ENCODE results near the gene SH3TC1.

The SH3TC1 gene

DNA sequence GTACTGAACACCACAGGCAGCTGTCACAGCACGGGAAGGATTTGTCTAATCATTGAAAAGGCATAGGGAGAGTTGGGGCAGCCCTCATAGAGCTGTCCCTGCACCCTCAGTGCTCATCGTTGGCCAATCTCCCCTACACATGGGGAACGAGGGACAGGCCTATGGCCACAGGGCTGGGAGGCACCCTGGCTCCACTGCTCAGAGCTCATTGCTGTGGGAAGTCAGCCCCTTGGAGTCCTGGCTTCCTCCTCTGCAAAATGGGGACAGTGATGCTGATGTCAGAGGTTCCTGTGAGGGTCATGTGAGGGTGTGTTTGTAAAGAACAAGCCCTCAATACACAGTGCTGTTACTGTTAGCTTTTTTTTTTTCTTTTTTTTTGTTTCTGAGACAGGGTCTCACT lies 51.1 kb downstream of the SH3TC1 start:
- Histone ChIP-seq H3K4me3 (no peak overlapping the region), H3K36me3 (no peaks in the 10 kb centered on the region), H3K27me3 (peaks cover 0 to 14% of the 10 kb centered on the region in 2 donors), H3K9me3 (no peaks in the 10 kb centered on the region), H3K4me1 (no peaks in the 10 kb centered on the region), H3K27ac (no peak overlapping the region)
- TF ChIP-seq, protein P1, sequence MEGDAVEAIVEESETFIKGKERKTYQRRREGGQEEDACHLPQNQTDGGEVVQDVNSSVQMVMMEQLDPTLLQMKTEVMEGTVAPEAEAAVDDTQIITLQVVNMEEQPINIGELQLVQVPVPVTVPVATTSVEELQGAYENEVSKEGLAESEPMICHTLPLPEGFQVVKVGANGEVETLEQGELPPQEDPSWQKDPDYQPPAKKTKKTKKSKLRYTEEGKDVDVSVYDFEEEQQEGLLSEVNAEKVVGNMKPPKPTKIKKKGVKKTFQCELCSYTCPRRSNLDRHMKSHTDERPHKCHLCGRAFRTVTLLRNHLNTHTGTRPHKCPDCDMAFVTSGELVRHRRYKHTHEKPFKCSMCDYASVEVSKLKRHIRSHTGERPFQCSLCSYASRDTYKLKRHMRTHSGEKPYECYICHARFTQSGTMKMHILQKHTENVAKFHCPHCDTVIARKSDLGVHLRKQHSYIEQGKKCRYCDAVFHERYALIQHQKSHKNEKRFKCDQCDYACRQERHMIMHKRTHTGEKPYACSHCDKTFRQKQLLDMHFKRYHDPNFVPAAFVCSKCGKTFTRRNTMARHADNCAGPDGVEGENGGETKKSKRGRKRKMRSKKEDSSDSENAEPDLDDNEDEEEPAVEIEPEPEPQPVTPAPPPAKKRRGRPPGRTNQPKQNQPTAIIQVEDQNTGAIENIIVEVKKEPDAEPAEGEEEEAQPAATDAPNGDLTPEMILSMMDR (IDR thresholded peaks at IDR 0.05), result no peak
- DNase-seq, result no peak
- intact Hi-C loops (cut with DNase I; ENCODE audit: low total_unique reads), result no loop called here

DNA sequence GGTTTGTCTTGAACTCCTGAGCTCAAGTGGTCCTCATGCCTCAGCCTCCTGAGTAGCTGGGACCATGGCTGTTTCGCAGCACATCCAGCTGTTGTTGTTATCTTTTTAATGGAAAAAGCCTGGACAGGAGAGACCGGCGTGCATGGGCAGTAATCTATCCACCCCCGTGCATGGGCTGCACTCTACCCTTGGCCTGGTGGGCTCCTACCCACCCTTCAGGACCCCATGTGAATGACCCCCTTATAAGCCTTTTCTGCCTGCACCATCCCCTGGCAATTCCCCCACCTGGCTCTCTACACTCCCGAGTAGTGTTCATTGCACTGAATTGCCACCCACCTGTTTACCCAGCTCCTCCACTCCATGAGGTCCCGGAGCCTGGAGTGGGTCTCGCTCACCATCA lies 51.5 kb downstream of the SH3TC1 start:
- Histone ChIP-seq H3K36me3 (no peaks in the 10 kb centered on the region), H3K27me3 (peaks cover 0 to 14% of the 10 kb centered on the region in 2 donors), H3K27ac (no peak overlapping the region), H3K9me3 (no peaks in the 10 kb centered on the region), H3K4me3 (no peak overlapping the region), H3K4me1 (no peaks in the 10 kb centered on the region)
- no peak for DNase-seq
- intact Hi-C loops (cut with DNase I; ENCODE audit: low total_unique reads), result no loop called here
- TF ChIP-seq, protein P1 (IDR thresholded peaks at IDR 0.05), result no peak

DNA sequence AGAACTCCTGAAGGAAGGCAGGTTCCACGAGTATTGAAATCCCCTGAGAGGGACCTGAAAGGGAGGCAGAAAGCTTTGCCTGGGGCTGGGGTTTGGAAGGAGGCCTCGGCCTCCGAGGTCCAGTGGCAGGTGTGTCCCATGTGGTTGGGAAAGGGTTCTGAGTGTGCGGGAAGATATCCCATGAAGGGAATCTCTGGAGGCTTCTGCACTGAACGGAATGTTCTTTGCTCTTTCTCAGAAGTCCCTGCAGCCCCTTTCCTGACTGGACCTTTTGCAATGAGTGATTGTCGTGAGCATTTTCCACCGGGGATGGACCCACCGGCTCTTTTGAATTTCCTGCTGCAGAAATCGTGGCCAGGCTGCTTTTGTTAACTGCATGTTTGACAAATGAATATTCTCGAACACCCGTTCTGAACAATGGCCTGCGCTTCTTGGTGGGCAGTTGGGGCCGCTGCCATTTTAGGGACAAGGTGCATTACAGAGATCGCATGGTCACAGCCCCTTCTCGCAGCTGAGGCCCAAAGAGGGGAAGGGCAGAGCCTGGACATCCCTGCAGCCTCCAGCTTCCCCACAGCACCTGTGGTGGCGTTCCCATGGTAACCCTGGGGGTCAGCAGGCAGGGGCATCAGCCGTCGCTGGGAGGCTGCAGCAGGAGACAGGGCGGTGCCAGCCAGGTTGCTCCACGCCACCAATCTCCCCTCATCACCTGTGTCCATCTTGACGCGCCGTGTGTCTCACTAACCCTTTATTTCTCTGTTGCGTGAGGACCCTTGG lies 52.2 kb downstream of the SH3TC1 start:
- Histone ChIP-seq H3K27ac (no peak overlapping the region), H3K27me3 (peaks cover 0 to 14% of the 10 kb centered on the region in 2 donors), H3K4me3 (no peak overlapping the region), H3K9me3 (no peaks in the 10 kb centered on the region), H3K4me1 (no peaks in the 10 kb centered on the region), H3K36me3 (no peaks in the 10 kb centered on the region)
- TF ChIP-seq, protein P1 (IDR thresholded peaks at IDR 0.05), result no peak
- intact Hi-C loops (cut with DNase I; ENCODE audit: low total_unique reads), result no loop called here
- DNase-seq, result no peak

DNA sequence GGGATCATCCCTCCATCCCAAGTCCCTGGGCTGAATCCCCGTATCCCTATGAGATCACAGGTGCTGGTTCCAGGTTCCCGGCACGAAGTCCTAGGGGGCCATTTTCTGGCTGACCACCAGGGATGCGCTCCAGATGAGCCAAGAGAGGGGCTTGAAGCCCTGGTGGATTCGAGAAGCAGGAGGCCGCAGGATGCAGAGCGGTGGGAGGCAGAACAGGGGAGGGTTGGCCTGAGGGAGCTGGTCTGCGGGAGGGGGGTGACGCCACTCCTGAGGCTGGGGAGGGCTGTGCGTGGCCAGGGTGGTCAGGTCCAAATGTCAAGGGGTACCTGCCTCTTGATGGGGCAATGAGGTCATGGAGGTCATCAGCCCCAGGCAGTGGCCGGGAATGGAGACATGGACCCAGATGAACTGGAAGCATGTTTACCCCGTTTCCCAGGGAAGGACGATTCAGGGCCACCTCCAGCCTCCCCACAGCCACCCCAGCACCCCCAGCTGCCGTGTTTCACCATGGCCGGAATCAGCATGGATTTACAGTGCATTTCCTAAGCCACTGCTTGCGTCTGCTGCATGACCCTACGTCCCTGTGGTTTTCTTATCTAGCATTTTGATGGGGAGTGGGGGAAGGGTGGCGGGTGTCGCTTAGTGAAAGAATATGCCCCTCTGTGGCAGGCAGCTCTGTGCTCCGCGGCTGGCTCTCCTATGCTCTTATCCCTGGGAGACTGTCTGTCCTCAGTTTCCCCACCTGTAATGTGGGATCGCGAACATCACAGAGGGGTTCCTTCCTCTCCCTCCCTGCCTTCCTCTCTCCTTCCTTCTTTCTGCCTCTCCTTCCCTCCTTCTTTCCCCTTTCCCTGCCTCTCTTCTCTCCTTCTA lies 53.4 kb downstream of the SH3TC1 start:
- no peaks in the 10 kb centered on the region for H3K36me3 ChIP-seq
- intact Hi-C loops (cut with DNase I; ENCODE audit: low total_unique reads), result no loop called here
- no peak overlapping the region for H3K27ac ChIP-seq
- H3K4me3 ChIP-seq, result no peak overlapping the region
- TF ChIP-seq, protein P1 (IDR thresholded peaks at IDR 0.05), result no peak
- H3K27me3 ChIP-seq, result peaks cover 0 to 2% of the 10 kb centered on the region in 2 donors
- no peaks in the 10 kb centered on the region for H3K4me1 ChIP-seq
- no peak for DNase-seq
- H3K9me3 ChIP-seq, result no peaks in the 10 kb centered on the region

DNA sequence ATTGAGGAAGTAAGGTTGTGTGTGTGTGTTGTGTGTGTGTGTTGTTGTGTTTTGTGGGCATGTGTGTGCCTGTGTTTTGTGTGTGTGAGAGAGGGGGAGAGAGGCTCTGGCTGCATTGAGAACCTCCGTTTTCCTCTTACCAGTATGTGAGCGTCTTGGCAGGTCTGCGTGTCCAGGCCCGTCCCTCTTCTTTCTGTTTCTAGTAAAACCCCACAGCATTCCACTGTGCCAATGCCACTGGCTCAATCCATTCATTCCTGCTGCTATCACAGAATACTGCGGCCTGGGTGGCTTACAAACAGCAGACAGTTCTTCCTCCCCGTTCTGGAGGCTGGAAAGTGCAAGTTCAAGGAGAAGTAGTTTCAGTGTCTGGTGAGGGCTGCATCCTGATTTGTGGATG lies 55.0 kb downstream of the SH3TC1 start:
- no peak for DNase-seq

More for the DNA sequence above, 55.0 kb downstream of the SH3TC1 start:
- Histone ChIP-seq H3K27ac (no peak overlapping the region), H3K4me3 (no peak overlapping the region), H3K36me3 (no peaks in the 10 kb centered on the region), H3K4me1 (no peaks in the 10 kb centered on the region), H3K27me3 (peaks cover 0 to 5% of the 10 kb centered on the region in 2 donors), H3K9me3 (no peaks in the 10 kb centered on the region)
- TF ChIP-seq, protein P1 (IDR thresholded peaks at IDR 0.05), result no peak
- intact Hi-C loops (cut with DNase I; ENCODE audit: low total_unique reads), result no loop called here

Data from tibial artery (tissue), 4 donors.